Hematopoietic multipotent progenitor cell treated with erythropoietin and hydrocortisone succinate and interleukin-3 and kit ligand, for 4 days (in vitro differentiated cells): ENCODE data around the gene ZFAND6.
A peak's percentile ranks its signal among the peaks of the same experiment; 100 is the strongest.
"Not testable (repeated sequence)": the region's sequence is repeated elsewhere in the genome, so short reads cannot be mapped to it uniquely, and the experiment has no call there.

Experiments used
- DNase-seq: peaks from one replicate; pipeline ENCODE4 v3.0.0-alpha.2; 2015

The ZFAND6 gene

DNA sequence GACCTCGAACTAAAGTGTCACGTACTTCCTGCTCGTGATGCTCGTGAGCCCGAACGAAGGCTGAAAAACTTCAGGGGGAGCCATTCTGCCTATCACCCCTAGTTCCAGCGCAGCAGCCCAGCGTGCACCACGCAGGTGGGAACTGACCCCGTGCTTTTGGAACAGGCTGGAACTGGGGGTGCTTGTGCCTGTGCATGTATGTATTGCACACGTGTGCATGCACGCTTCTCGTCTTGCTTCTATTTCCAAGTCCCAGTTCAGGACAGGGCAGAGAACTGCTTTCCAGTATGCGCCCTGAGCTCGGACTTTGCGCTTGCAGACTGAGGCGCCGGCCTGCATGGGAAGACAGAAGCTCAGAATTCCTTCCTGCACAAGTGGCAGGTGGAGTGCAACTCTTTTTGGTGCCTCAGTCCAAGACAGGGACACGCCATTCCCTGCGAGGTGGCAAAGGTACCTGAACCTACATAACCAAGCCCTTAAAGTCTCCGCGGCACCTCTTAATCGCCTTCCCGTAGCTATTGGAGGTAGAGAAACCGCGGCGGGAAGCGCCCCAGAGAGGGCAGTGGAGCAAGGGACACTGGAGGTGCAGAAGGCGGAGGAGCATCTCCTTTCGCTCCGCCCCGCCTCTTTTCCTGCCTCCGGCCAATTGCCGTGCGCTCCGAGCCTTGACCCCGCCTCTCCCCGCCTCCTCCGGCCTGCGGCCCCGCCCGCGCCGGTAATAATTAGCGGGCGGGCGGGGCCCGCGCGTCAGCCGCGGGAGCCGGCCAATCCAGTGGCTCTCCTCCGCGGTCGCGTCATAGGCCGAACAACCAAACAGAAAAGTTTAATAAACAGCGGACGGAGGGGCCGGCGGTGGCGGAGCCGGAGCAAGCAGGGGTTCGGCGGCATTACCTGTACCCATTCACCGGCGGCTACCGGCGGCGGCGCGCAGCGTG, at the start of gene ZFAND6:
Gene ZFAND6, plus strand, starts transcription at position 826 of the 935 bp plus-strand sequence. CDS start 60,669 bp downstream, outside the sequence.
- DNase-seq = peak; percentile 98

DNA sequence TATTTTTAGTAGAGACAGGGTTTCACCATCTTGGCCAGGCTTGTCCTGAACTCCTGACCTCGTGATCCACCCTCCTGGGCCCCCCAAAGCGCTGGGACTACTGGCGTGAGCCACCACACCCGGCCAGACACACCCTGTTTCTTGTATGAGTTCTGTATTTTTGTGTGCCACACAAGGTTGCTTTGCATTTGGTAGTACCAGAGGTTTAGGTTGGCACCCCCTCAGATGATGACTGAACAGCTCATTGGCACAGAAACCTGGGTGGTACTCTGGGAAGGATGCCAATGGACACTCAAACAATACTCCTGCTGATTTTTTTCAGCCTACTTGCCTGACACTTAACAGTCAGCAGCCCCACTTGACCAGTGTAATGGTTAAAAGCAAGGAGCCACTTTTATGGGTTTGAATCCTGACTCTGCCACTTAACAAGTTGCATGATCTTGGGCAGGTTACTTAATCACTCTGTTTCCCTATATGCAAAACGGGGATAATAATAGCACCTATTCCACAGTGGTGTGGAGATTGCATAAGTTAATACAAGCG, 49.3 kb upstream of the ZFAND6 start:
- peak; percentile 52 for DNase-seq

DNA sequence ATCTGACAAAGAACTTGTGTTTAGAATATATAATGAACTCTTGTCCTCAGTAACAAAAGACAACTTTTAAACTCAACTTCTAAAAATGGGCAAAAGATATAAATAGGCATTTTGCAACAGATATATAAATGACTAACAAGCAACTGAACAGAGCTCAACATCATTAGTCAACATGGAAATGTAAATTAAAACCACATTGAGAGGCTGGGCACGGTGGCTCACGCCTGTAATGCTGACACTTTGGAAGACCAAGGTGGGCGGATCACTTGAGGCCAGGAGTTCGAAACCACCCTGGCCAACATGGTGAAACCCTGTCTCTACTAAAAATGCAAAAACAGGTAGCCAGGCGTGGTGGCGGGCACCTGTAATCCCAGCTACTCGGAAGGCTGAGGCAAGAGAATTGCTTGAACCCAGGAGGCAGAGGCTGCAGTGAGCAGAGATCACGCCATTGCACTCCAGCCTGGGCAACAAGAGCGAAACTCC, 48.4 kb upstream of the ZFAND6 start:
- not testable (repeated sequence) for DNase-seq

DNA sequence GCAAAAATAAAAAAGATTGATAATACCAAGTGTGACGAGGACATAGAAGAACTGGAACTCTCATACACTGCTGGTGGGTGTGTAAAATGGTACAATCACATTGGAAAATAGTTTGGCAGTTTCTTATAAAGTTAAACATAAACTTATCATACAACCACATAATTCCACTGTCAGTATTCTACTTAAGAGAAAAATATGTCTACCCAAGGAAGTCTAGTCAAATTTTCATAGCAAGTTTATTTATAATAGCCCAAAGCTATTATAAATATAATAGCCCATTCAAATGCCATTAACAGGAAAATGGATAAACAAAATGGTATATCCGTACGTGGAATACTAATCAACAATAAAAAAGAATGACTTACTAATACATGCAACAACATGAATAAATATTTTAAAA, 47.9 kb upstream of the ZFAND6 start:
- DNase-seq = no peak

DNA sequence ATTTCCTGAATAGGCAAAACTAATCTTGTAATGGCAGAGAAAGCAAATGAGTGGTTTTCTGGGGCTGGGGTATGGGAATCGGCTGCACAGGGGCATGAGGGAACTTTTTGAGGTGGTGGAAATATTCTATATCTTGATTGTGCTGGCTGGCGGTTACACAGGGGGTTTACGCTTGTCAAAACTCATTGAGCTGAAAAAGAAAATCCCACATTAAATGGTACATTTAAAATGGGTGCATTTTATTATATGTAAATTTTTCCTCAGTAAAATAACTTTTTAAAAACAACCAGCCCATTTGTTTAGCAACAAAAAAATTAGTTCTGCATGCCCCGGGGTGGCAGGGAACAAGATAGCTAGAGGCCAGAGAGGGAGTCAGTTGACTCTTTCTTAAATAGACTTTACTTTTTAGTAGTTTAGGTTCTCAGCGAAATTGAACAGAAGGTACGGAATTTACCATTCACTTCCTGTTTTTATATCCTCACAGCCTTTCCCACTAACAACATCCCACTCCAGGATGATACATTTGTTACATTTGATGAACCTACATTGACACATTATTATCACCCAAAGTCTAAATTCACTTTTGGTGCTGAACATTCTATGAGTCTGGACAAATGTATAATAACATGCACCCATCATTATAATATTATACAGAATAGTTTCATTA, 47.3 kb upstream of the ZFAND6 start:
- no peak for DNase-seq

DNA sequence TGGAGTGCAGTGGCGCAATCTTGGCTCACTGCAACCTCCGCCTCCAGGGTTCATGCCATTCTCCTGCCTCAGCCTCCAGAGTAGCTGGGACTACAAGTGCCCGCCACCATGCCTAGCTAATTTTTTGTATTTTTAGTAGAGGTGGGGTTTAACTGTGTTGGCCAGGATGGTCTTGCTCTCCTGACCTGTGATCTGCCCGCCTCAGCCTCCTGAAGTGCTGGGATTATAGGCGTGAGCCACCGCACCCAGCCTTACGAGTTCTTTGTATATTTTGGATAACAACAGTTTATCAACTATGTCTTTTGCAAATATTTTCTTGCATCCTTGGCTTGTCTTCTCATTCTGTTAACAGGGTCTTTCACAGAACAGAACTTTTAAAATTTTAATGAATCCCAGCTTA, 45.3 kb upstream of the ZFAND6 start:
- DNase-seq = not testable (repeated sequence)

DNA sequence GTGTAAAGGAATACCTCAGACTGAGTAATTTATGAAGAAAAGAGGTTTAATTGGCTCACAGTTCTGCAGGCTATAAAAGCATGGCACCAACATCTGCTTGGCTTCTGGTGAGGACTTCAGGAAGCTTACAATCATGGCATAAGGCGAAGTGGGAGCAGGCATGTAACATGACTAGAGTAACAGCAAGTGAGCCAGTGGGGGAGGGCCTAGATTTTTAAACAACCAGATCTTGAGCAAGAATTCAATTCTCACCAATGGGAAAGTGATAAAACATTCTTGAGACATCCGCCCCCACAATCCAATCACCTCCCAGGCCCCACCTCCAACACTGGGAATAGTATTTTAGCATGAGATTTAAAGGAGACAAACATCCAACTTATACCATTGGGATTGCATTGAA, 44.3 kb upstream of the ZFAND6 start:
- DNase-seq = no peak

DNA sequence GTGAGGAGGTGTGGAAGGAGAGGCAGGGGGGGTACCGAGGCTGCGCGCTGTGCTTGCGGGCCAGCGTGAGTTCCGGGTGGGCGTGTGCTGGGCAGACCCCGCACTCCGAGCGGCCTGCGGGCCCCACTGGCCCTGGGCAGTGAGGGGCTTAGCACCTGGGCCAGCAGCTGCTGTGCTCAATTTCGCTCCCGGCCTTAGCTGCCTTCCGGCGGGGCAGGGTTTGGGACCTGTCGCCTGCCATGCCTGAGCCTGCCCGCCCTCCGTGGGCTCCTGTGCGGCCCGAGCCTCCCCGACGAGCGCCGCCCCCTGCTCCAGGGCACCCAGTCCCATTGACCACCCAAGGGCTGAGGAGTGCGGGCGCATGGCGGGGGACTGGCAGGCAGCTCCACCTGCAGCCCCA, 43.0 kb upstream of the ZFAND6 start:
- not testable (repeated sequence) for DNase-seq

DNA sequence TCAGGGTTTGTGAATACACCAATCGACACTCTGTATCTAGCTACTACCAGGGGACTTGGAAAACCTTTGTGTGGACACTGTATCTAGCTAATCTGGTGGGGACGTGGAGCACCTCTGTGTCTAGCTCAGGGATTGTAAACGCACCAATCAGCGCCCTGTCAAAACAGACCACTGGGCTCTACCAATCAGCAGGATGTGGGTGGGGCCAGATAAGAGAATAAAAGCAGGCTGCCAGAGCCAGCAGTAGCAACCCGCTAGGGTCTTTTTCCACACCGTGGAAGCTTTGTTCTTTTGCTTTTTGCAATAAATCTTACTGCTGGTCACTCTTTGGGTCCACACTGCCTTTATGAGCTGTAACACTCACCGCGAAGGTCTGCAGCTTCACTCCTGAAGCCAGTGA, 42.3 kb upstream of the ZFAND6 start:
- DNase-seq = not testable (repeated sequence)

DNA sequence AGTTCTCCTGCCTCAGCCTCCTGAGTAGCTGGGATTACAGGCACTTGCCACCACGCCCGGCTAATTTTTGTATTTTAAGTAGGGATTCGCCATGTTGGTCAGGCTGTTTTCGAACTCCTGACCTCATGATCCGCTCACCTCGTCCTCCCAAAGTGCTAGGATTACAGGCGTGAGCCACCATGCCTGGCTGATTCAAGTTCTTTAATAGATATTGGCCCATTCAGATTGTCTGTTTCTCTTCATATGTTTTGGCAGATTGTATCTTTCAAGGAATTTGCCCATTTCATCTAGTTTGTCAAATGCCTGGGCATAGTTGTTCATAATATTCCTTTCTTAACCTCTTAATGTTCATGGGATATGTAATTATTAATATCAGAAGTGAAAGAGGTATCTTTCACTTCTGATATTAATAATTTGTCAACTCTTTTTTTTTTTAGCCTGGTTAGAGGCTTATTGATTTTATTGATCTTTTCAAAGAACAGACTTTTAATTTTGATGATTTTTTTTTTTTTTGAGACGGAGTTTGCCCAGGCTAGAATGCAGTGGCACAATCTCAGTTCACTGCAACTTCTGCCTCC, 40.2 kb upstream of the ZFAND6 start:
- DNase-seq = no peak

DNA sequence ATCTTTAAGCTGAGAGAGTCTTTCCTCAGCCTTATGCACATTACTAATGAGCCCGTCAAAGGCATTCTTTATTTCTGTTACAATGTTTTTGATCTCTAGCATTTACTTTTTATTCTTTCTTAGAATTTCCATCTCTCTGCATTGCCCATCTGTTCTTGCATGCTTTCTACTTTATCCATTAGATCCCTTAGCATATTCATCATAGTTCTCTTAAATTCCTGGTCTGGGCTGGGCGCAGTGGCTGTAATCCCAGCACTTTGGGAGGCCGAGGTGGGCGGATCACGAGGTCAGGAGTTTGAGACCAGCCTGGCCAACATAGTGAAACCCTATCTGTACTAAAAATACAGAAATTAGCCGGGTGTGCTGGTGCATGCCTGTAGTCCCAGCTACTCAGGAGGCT, 39.3 kb upstream of the ZFAND6 start:
- DNase-seq = not testable (repeated sequence)

DNA sequence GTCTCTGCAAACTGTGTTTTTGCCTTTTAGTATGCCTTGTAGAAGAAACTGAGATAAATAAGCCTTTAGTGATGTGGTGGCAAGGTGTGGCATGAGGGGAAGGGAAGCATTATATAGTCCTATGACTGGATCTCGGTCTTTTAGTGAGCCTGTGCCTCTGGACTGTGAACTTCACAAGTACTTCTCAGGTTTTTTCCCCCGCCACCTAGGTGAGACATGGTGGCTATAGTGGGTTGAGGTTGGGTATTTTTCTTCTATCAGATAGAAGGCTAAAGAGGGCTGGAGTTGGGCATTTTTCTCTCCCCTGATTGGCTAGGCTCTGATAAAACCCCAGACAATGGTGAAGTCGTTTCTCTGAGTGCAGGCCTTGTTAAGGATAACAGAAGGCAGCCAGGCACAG, 38.7 kb upstream of the ZFAND6 start:
- no peak for DNase-seq

DNA sequence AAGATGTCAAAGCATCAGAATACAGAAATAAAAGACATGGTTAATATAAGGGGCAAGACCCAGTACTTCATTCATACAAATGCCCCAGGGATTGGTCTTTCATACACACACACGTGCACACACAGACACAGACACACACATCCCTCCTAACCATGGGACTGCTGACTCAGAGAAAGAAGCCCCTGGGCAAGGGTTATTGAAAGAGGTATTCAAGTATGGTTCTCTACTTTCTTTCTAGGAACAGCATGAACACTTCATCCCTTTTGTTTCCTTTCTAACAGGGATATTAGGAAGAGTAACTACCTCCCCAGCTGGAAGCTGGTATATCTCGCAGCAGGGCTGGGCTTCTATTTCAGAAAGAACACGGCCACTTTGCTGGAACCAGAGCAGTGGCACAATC, 33.2 kb upstream of the ZFAND6 start:
- no peak for DNase-seq

DNA sequence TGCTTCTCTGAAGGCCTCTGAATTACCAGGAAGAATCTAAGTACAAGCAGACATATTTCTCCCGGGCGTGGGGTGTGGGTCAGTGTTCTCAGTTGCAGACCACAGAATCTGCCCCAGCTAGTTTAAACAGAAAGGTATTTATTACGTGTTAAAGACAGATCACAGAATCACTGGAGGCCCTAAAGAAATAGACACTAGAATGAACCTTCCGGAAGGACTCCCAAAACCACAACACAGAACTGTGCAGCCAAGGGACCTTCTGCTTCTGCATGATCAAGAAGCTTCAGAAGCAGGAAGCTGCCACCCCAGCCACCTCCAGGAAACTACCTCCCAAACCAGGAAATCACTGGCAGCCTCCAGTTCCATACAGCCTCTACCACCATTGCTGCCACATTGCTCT, 32.7 kb upstream of the ZFAND6 start:
- no peak for DNase-seq

DNA sequence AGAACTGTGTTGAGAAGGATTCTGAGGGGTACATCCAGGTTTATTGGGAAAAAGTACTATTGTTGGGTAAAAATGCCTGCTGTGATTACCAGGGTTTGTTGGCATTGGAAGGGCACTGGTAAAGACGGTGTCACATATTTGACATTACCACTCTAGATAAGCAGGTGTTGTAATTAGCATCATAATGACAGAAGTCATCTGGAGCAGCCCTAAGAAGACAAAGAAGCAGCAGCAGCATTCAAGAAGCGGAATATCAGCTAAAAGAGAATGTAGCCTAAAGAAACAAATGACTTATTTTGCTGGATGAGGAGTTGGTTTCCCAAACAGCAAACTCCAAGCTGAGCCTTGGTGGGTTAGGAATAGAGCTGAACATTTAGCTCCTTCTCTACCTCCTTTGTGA, 30.5 kb upstream of the ZFAND6 start:
- no peak for DNase-seq

DNA sequence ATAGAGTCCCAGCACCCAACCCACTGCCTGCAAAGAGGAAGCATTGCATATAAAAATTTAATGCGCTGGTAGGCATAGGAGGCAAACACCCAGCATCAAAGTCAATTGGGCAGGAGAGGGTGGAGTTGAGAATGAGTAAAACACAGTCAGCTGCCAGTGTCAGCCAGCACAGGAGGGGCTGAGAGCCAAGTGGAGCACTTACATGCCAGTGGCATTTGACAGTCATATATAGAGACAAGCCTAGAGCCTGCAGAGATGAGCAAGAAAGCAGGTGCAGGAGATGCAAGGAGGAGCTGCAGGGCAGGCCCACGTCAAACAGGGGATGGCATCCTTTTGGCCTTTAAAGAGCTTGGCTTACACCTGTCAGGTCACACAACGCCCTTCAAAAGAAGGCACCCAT, 27.6 kb upstream of the ZFAND6 start:
- DNase-seq = no peak

DNA sequence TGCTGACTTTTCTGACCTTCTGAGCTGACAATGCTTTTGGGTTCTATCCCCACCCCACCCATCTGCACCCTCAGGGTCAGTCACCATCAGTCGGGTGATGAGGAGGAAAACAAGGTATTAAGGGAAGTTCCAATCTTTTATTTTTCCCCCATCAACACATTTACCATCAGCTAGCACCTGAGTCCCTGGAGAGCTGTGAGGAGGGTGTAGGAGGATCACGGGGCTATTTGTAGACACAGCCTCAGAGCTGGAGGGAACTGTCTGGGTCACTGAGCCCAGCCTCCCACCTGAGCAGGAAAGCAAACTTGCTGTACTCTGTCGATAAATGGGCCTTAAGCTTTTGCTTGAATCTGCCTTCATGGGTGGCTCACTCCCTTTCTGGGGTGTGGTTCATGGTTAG, 24.8 kb upstream of the ZFAND6 start:
- DNase-seq = no peak

DNA sequence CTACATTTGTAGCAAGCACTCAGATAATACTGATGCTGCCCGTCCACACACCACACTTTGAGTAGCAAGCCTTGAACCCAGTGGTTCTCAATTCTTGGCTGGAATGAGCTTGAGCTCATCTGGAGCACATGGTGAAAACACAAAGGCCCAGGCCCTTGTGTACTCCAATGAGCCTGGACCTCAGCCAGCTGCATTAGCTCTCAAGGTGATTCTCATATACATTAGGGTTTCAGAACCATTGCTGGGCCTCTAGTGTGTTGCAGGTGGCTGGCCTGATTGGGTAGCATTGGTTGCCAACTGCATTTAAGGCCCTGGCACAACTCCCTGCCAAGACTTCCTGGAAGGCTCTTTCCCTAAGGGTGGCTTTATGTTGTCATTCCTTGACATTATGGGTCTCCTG, 23.4 kb upstream of the ZFAND6 start:
- DNase-seq = no peak

DNA sequence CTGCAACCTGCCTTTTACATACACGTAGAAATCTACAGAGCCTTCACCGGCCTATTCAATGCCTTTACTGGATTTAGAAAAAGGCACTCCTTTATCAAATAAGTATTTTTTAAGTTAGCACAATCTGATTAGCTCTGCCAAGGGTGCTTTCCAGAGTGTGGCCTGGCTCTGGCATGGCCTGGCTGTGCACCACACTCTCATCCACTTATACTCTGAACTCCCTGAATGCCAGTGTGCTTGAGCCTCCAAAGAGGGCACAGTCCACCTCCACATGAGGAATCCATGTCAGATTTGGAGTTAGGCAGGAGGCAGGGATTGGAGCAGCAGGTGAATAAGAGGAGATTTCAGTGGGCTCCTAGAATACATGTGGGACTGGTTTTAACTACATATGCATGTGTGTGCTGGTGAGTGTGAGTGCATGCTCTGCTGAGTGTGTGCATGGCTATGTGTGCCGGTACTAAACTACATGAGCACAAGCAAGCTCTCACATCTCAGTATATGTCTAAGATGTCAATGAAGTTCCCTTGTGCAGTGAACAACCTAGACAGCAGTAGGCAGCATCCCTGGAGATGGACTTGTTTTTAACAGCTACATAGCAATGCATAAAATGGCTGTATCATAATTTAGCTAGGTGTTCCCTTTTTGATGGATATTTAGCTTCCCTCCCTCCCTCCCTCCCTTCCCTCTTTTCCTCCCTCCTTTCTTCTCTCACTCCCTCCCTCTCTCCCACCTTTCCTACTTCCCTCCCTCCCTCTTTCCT, 17.8 kb upstream of the ZFAND6 start:
- DNase-seq = no peak

DNA sequence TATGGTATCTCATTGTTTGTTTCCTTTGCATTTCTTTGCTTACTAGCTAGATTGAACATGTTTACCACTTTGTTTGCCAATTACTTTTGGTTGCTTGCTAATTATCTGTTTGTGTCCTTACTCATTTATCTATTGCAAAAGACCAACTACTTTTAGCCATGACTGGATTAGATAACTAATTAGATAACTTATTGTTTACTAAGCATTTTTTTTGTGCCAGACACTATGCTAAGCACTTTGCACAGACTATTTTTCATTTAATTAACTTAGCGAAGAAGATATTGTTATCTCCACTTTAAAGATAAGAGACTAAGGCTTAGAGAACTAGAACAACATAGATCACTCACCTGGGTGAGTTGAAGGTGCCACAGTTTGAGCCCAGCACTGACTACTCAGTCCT, 16.9 kb upstream of the ZFAND6 start:
- no peak for DNase-seq

DNA sequence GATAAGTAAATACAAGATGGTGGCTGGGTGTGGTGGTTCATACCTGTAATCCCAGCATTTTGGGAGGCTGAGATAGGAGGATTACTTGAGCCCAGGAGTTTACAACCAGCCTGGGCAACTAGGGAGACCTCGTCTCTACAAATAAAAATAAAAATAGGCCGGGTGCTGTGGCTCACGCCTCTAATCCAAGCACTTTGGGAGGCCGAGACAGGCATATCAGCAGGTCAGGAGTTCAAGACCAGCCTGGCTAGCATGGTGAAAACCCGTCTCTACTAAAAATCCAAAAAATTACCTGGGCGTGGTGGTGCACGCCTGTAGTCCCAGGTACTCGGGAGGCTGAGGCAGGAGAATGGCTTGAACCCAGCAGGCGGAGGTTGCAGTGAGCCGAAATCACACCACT, 14.3 kb upstream of the ZFAND6 start:
- not testable (repeated sequence) for DNase-seq

DNA sequence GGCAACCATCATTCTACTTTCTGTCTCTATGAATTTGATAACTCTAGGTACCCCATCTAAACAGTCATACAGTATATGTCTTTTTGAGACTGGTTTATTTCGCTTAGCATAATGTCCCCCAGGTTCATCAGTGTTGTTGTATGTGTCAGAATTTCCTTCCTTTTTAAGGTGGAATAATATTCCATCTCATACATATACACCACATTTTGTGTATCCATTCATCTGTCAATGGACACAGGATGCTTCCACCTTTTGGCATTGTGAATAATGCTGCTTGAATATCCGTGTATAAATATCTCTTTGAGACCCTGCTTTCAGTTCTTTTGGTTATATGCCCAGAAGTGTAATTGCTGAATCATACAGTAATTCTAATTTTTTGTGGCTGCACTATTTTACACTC, 10.4 kb upstream of the ZFAND6 start:
- DNase-seq = no peak
